ENCODE data around the gene MSLN. TPM values are rescaled to one million over a fixed set of nuclear protein-coding genes. Genes with fewer than 3 reads are reported as not detected.
"Not testable (repeated sequence)": the region's sequence is repeated elsewhere in the genome, so short reads cannot be mapped to it uniquely, and the experiment has no call there.

The MSLN gene
- total and polyA plus RNA-seq, 8 donors: 0.92 to 83.7 (median 5.2) TPM; not detected in 1

- H3K27ac ChIP-seq, H3K4me3 ChIP-seq, H3K36me3 ChIP-seq, H3K9me3 ChIP-seq: not testable (repeated sequence)
- 42 to 54% (median 47%) methylated on average over 12 to 13 of the region's 13 CpGs for WGBS, 5 donors
- Histone ChIP-seq H3K4me1 (peaks cover 22 to 46% (median 36%) of the 10 kb centered on the region in 4 donors), H3K27me3 (peaks cover 29 to 90% (median 43%) of the 10 kb centered on the region in 3 donors)
- peak in 1 of 2 donors; percentile 45 for DNase-seq
- peak in 3 of 7 experiments; percentile 16 to 23 (median 17) for TF ChIP-seq CTCF (IDR thresholded peaks at IDR 0.05)
- intact Hi-C loops (cut with DNase I; ENCODE audit: low total_unique reads): loop anchor here (5.0 kb wide), 2 partner anchors 70 to 340 kb away; no protein-coding TSS in a partner anchor
These were observed 47.7 kb upstream of the MSLN start for GRCh38 chr16:712740-713250.

GRCh38 chr16:714079-714478 is 46.5 kb upstream of the MSLN start:
- Histone ChIP-seq H3K9me3 (no peaks in the 10 kb centered on the region), H3K27ac (no peak overlapping the region), H3K4me3 (no peak overlapping the region), H3K36me3 (peaks cover 0 to 6% (median 0%) of the 10 kb centered on the region in 4 donors), H3K27me3 (peaks cover 16 to 79% (median 30%) of the 10 kb centered on the region in 3 donors), H3K4me1 (peaks cover 22 to 54% (median 45%) of the 10 kb centered on the region in 4 donors)
- intact Hi-C loops (cut with DNase I; ENCODE audit: low total_unique reads): loop anchor here (5.0 kb wide), 2 partner anchors 68 to 338 kb away; no protein-coding TSS in a partner anchor
- TF ChIP-seq CTCF (IDR thresholded peaks at IDR 0.05): no peak
- TF ChIP-seq EP300 (IDR thresholded peaks at IDR 0.05): no peak
- no peak for TF ChIP-seq POLR2AphosphoS5 (IDR thresholded peaks at IDR 0.05)
- TF ChIP-seq POLR2A (IDR thresholded peaks at IDR 0.05): no peak
- WGBS, 5 donors: 51 to 77% (median 68%) methylated on average over 5 to 11 of the region's 11 CpGs
- no peak for DNase-seq

GRCh38 chr16:714558-715476 is 45.7 kb upstream of the MSLN start, which contains the start of gene METRN:
Gene METRN (plus strand): TSS chr16:715118. CDS start chr16:715290, 172 bp downstream.
- H3K27me3 ChIP-seq: peaks cover 9 to 72% (median 23%) of the 10 kb centered on the region in 3 donors
- H3K27ac ChIP-seq: peak within 1 kb of the TSS in 3 of 5 donors; percentile 17 to 69 (median 43)
- TF ChIP-seq POLR2AphosphoS5 (IDR thresholded peaks at IDR 0.05) (peak in 1 of 3 donors; percentile 31), EP300 (IDR thresholded peaks at IDR 0.05) (no peak)
- intact Hi-C loops (cut with DNase I; ENCODE audit: low total_unique reads): loop anchor here (5.0 kb wide), 2 partner anchors 67 to 337 kb away; no protein-coding TSS in a partner anchor
- WGBS, 5 donors: 5 to 14% (median 7%) methylated on average over 23 to 108 of the region's 108 CpGs
- peaks cover 24 to 59% (median 51%) of the 10 kb centered on the region in 4 donors for H3K4me1 ChIP-seq
- H3K36me3 ChIP-seq: peaks cover 0 to 6% (median 0%) of the 10 kb centered on the region in 4 donors
- peak; percentile 94 to 97 for DNase-seq
- H3K4me3 ChIP-seq: peak within 1 kb of the TSS; percentile 61 to 94 (median 68)
- H3K9me3 ChIP-seq: no peaks in the 10 kb centered on the region

GRCh38 chr16:715477-716199 is 44.9 kb upstream of the MSLN start:
- TF ChIP-seq POLR2AphosphoS5 (IDR thresholded peaks at IDR 0.05) (no peak), EP300 (IDR thresholded peaks at IDR 0.05) (no peak)
- Histone ChIP-seq H3K36me3 (peaks cover 0 to 6% (median 0%) of the 10 kb centered on the region in 4 donors), H3K4me3 (peak overlapping the region; percentile 61 to 94 (median 68)), H3K27ac (peak overlapping the region in 3 of 5 donors; percentile 17 to 69 (median 43)), H3K9me3 (no peaks in the 10 kb centered on the region), H3K27me3 (peaks cover 3 to 64% (median 15%) of the 10 kb centered on the region in 3 donors), H3K4me1 (peaks cover 32 to 64% (median 59%) of the 10 kb centered on the region in 4 donors)
- intact Hi-C loops (cut with DNase I; ENCODE audit: low total_unique reads): no loop called here
- 1 to 7% (median 2%) methylated on average over 8 to 74 of the region's 74 CpGs for WGBS, 5 donors
- DNase-seq: peak in 1 of 2 donors; percentile 52
